OCI-LY3 (cell line): ENCODE results near the gene MRPL10.

ENCODE experiments used
- EZH2phosphoT487 ChIP-seq: fragments of 200-600 bp; shearing (Covaris generic); IDR thresholded peaks from 2 replicates; pipeline ENCODE4 v1.6.1; 2018; ENCODE audit warnings: antibody characterized with exemption, mixed run types, low read depth
- TF ChIP-seq, protein P1 (sequence below): fragments of 200-600, 300-600 bp; sonication (generic); IDR thresholded peaks from 2 replicates; pipeline ENCODE4 v1.5.1; 2014; ENCODE audit warnings: antibody characterized with exemption, low read length, low read depth

DNA sequence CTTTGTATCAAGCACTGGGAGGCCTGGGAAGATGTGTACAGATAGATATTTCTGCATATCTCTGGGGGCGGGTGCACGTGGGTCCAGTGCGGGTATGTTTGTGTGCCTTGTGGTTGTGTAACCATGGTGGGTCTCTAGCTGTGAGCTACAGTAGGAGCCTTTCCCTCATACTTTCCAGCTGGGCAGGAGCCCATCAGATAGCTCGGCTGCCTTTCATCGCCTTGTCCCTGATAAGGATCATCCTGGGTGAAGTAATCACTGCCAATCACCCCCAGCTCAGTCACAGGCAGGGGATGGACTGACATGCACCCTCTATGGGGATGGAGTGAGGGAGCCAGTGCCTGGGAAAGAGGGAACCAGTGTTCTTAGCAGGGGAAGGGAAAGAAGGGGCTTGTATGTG, 12.9 kb upstream of the MRPL10 start:
- TF ChIP-seq, protein P1, sequence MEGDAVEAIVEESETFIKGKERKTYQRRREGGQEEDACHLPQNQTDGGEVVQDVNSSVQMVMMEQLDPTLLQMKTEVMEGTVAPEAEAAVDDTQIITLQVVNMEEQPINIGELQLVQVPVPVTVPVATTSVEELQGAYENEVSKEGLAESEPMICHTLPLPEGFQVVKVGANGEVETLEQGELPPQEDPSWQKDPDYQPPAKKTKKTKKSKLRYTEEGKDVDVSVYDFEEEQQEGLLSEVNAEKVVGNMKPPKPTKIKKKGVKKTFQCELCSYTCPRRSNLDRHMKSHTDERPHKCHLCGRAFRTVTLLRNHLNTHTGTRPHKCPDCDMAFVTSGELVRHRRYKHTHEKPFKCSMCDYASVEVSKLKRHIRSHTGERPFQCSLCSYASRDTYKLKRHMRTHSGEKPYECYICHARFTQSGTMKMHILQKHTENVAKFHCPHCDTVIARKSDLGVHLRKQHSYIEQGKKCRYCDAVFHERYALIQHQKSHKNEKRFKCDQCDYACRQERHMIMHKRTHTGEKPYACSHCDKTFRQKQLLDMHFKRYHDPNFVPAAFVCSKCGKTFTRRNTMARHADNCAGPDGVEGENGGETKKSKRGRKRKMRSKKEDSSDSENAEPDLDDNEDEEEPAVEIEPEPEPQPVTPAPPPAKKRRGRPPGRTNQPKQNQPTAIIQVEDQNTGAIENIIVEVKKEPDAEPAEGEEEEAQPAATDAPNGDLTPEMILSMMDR, result no peak
- no peak for TF ChIP-seq EZH2phosphoT487
